ENCODE data around the gene NEO1.
A peak's percentile ranks its signal among the peaks of the same experiment; 100 is the strongest.

DNA sequence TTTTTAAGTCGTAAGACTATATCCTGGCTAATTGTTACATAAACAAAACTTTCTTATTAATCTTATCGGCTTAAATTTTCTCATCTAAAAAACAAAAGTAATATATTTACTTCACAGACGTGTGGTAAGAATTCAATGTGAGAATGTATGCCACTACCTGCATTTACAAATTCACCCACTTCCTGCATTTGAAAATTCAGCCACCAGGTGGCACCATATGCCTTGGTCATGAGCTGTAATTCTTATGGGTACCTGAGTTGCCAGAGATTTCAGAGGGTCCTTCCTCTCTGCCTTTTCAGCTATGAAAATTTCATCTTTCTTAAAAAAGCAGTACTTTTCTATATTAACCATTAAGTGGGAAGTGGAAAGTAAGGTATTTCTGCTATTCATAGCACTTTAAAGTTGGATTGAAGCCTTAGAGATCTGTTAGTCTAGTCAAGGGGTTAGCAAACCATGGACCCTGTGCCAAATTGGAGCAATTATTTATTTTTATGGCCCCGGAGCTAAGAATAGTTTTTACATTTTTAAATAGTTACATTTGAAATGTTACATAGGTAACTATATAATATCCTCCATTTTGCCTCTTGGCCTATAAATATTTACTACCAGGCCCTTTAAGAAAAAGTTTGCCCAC is 188.7 kb downstream of the NEO1 start:
- TF ChIP-seq, protein P1, sequence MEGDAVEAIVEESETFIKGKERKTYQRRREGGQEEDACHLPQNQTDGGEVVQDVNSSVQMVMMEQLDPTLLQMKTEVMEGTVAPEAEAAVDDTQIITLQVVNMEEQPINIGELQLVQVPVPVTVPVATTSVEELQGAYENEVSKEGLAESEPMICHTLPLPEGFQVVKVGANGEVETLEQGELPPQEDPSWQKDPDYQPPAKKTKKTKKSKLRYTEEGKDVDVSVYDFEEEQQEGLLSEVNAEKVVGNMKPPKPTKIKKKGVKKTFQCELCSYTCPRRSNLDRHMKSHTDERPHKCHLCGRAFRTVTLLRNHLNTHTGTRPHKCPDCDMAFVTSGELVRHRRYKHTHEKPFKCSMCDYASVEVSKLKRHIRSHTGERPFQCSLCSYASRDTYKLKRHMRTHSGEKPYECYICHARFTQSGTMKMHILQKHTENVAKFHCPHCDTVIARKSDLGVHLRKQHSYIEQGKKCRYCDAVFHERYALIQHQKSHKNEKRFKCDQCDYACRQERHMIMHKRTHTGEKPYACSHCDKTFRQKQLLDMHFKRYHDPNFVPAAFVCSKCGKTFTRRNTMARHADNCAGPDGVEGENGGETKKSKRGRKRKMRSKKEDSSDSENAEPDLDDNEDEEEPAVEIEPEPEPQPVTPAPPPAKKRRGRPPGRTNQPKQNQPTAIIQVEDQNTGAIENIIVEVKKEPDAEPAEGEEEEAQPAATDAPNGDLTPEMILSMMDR (IDR thresholded peaks at IDR 0.05; ENCODE audit: insufficient read depth, low read length) = peak; percentile 69
- no peak for TF ChIP-seq POLR2AphosphoS5 (IDR thresholded peaks at IDR 0.05; ENCODE audit: low read depth)
